ENCODE results near the gene C1orf35. TPM values are rescaled to one million over a fixed set of nuclear protein-coding genes. Genes with fewer than 3 reads are reported as not detected.

The C1orf35 gene
- total and polyA plus RNA-seq, 7 donors: 3.6 to 8.2 (median 5.7) TPM

GRCh38 chr1:228131766-228132165, 28.6 kb upstream of the C1orf35 start:
- ATAC-seq: no peak
- no peak overlapping the region for H3K27ac ChIP-seq
- no peaks in the 10 kb centered on the region for H3K36me3 ChIP-seq (ENCODE audit: insufficient read depth in 1 of 2, low read depth in 1 of 2)
- no peaks in the 10 kb centered on the region for H3K9me3 ChIP-seq
- no peaks in the 10 kb centered on the region for H3K4me1 ChIP-seq
- no peak overlapping the region for H3K4me3 ChIP-seq
- intact Hi-C loops (cut with DNase I): loop anchor here in 1 of 2 donors (5.0 to 10.0 kb wide), 3 partner anchors 36 to 363 kb away; partner anchors contain the start of genes IBA57 and TRIM11
- DNase-seq: no peak
- TF ChIP-seq CTCF (IDR thresholded peaks at IDR 0.05): no peak
- WGBS, 3 donors: 91 to 97% (median 93%) methylated on average over 2 of the region's 2 CpGs
- no peaks in the 10 kb centered on the region for H3K27me3 ChIP-seq (ENCODE audit: insufficient read depth in 3 of 3, low read length in 2 of 3)

DNA sequence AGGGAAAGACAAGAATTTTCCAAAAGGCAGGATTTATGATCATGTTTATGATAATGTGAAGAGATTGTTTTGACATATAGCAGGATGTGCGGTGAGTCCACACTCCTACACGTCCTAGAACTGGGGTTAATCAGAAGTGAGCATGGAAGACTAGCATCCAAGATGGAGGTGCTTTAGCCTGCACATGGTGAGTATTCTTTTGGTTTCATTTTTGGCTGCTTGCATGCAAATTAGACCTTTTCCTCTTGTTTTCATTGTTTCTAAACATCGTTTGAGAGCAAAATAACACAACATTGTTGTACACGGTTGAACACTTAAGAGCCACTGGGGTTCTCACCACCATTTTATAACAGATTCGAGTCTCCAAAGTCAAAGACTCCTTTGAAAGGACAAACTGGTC, 22.1 kb upstream of the C1orf35 start:
- TF ChIP-seq CTCF (IDR thresholded peaks at IDR 0.05): no peak
- Histone ChIP-seq H3K27me3 (ENCODE audit: insufficient read depth in 3 of 3, low read length in 2 of 3) (no peaks in the 10 kb centered on the region), H3K4me1 (no peaks in the 10 kb centered on the region), H3K27ac (no peak overlapping the region), H3K9me3 (no peaks in the 10 kb centered on the region), H3K4me3 (no peak overlapping the region), H3K36me3 (ENCODE audit: insufficient read depth in 1 of 2, low read depth in 1 of 2) (no peaks in the 10 kb centered on the region)
- 77 to 79% (median 78%) methylated on average over 5 of the region's 5 CpGs for WGBS, 3 donors
- DNase-seq: no peak
- intact Hi-C loops (cut with DNase I): loop anchor here in 1 of 2 donors (10.0 kb wide), 1 partner anchor 270 kb away; no protein-coding TSS in a partner anchor
- no peak for ATAC-seq

DNA sequence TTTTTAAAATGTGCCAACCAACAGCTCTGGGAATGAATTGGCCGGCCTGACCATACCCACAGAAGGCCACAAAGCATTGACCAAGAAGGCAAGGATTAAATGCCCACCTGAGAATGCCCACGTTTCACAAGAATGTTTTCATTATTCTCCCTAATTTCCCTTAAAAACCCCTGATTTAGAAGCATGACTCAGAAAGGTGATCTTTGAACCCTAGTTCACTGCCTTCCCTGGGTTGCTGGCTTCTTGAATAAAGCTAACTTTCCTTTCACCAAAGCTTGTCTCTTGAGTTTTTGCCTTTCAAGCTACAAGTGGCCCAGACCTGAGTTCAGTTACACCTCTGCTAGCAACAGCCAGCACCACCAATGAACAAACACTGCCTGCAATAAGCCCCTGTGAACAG, 20.4 kb upstream of the C1orf35 start:
- no peak overlapping the region for H3K4me3 ChIP-seq
- WGBS, 3 donors: 76 to 81% (median 76%) methylated on average over 2 of the region's 2 CpGs
- no peak overlapping the region for H3K27ac ChIP-seq
- no peaks in the 10 kb centered on the region for H3K36me3 ChIP-seq (ENCODE audit: insufficient read depth in 1 of 2, low read depth in 1 of 2)
- TF ChIP-seq CTCF (IDR thresholded peaks at IDR 0.05): no peak
- H3K27me3 ChIP-seq (ENCODE audit: insufficient read depth in 3 of 3, low read length in 2 of 3): no peaks in the 10 kb centered on the region
- no peak for ATAC-seq
- H3K4me1 ChIP-seq: no peaks in the 10 kb centered on the region
- H3K9me3 ChIP-seq: no peaks in the 10 kb centered on the region
- intact Hi-C loops (cut with DNase I): loop anchor here in 1 of 2 donors (10.0 kb wide), 1 partner anchor 271 kb away; no protein-coding TSS in a partner anchor
- no peak for DNase-seq

DNA sequence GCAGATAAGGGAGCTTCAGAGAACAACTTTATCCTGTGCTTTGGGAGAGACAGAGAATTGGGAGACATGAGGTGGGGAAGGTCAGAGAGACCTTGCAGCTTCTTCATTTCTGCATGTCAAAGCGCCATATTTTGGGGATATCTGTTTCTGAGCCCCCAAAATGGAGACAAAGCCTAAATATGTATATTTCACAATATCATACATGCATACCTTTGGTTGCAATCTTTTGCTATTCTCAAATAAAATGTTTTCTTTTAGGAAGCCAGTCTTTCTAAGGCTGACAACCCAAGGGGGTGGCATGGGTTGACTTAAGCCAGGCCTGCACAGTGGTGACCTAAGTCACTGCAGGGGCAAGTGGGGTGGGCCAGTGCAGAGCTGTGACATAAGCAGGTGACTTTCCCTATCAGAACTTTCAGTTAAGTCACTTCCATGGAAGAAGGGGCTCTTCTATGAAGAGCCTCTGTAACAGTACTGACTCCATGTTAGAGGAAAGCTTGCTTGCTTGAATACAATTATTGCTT, 19.9 kb upstream of the C1orf35 start:
- Histone ChIP-seq H3K4me3 (no peak overlapping the region), H3K27ac (no peak overlapping the region), H3K36me3 (ENCODE audit: insufficient read depth in 1 of 2, low read depth in 1 of 2) (no peaks in the 10 kb centered on the region), H3K27me3 (ENCODE audit: insufficient read depth in 3 of 3, low read length in 2 of 3) (no peaks in the 10 kb centered on the region), H3K9me3 (no peaks in the 10 kb centered on the region), H3K4me1 (no peaks in the 10 kb centered on the region)
- no peak for TF ChIP-seq CTCF (IDR thresholded peaks at IDR 0.05)
- WGBS, 3 donors: 56 to 73% (median 71%) methylated on average over 1 of the region's 1 CpG
- DNase-seq (no peak), ATAC-seq (no peak)
- intact Hi-C loops (cut with DNase I): loop anchor here in 1 of 2 donors (10.0 kb wide), 1 partner anchor 272 kb away; no protein-coding TSS in a partner anchor

All from psoas muscle (tissue), 8 donors.